HG02870 (cell line): Measurements from ENCODE around the gene RALB.

Source experiments
- ATAC-seq: cut with Tn5 transposase; IDR thresholded peaks from one replicate; pipeline ENCODE4 v1.9.1; 2021; ENCODE audit warnings: mild to moderate bottlenecking, moderate library complexity; ENCODE audit not compliant: unreplicated experiment

RALB gene, protein sequence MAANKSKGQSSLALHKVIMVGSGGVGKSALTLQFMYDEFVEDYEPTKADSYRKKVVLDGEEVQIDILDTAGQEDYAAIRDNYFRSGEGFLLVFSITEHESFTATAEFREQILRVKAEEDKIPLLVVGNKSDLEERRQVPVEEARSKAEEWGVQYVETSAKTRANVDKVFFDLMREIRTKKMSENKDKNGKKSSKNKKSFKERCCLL

DNA sequence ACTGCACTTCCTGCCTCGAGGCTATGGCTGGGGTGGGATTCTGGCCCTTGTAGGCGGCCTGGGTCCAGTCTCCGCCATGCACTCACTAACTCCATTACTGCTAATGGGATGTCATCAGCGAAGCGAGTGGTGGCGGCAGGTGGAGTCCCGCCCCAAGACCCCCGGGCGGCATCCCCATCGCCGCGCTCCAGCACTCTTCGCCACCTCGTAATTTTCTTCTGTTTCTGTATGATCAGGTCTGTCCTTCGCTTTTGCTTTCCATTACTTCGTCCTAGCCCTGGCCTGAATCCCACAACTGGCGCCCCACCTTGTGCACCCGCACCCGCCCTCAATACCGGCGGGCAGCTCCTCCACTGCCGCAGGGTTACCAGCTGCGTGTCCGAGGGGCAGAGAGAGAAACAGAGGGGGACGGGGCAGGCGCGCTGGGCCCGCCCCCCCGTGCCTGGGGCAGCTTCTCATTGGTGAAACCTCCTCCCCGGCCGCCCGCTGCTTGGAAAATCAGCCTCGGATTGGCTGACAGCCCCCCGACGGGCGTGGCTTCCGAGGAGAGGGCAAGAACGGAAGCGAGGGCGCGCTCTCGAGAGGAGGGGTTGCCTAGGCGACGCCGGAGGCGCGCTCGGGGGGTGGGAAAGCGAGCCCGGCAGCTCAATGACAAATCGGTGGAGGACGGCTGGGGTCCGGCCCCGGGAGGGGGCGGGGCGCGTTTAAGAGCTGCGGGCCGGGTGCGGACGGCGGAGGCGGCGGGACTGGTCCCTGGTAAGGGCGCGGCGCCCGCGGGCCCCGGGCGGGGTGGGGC is at the start of gene RALB:
Gene RALB, plus strand, starts transcription at position 628 of the 796 bp plus-strand sequence. CDS start 25,813 bp downstream, outside the sequence.
- ATAC-seq: peak; percentile 92

DNA sequence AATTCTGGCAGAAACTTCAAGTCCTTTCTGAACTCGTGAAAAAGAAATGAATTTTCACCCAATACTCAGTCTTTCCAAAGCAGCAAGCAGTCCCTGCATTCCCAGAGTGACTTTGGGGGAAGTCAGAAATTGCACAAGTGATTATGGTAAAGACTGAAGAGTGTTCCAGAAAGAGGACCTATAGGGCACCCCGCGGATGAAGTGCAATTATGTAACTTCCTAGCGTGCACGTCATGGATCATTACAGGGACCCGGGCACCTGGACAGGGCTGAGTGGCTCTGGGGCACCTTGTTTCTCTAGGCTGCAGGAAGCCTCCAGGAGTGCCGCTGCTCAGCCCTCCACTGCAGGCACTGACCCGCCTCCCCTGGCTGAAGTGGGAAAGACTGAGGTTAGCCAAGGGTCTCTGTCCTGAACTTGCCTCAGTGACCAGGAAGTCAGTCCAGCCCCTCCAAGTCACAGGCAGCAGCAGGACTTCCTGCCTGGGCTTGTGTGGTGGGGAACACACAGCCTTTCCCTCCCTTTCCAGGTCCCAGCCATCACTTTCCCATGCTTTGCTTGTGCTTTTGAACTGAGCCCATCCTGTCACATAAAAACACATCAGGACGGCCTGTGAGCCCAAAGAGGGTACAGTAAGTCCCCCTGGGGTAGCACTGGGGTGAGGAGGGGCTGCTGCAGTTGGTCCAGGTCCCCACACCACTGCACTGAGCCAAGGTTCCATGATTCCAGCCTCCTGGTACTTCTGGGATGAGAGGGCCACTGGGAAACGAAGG is 49.2 kb upstream of the RALB start:
- no peak for ATAC-seq

DNA sequence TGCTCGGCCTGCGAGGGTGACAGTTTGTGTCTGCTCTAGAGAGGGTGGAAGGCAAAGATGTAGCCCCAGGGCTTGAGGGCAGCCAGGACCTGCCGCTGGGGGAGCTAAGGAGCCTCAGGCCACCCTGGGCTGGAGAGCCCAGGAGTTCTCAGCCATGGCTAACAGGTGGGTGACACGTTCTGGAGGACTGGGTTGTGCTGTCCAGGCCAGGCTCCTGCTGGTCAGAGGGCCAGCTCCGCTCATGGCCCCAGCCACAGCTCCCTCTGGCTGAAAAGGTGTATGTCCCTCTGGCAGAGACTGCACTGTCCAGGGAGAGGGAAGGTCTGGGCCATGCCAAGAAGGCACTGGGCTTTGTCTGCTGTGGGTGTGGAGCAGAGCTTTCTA is 48.6 kb upstream of the RALB start:
- no peak for ATAC-seq

DNA sequence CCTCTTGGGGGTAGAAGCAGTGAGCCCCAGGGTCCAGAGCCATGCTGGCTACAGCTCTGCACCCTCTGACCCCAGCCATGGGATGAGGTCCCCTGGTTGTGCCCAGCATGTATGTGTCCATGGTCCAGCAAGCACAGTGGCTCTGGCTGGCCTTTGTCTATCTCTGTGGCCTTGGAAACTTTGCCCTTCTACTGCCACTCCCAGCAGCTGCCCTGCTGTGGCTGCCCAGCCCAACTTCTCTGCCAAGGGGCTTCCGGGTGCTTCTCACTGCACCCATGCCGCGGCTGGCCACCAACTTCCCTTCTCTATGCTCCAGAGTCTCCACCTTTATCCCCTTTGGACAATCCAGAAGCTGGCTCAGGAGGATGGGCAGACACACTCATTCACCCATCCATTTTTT is 48.2 kb upstream of the RALB start:
- no peak for ATAC-seq

DNA sequence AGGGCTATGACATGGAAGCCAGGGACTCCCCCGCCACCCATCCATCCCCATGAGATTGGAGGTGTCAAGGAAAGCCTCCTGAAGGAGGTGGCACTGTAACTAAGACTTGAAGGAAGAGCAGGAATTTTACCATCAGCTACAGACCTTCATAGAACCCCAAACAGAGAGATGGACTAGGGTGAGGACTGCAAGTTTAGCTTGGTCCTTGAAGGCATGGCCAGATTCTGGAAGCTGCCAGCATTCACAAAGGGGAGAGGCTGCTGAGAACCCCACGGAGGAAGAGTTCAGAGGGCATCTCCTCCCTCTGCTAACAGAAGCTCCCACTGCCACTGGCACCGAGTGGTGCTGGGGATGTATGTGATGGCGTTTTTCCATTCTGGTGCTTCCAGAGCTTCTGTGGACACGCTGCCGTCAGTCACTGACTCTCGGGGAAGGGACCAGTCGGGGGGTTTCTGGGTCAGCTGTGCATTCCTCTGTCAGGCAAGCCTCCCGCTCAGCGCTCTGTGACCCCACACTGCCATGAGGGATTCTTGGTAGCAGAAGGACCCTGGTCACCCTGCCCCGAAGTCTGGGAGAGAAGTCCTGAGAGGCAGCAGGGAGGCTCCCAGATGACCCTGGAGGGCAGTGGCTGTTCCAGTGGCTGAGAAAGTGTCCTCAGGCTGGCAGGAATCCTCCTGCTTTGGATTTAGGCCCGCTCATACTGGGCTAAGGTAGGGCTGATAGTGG is 47.5 kb upstream of the RALB start:
- no peak for ATAC-seq

DNA sequence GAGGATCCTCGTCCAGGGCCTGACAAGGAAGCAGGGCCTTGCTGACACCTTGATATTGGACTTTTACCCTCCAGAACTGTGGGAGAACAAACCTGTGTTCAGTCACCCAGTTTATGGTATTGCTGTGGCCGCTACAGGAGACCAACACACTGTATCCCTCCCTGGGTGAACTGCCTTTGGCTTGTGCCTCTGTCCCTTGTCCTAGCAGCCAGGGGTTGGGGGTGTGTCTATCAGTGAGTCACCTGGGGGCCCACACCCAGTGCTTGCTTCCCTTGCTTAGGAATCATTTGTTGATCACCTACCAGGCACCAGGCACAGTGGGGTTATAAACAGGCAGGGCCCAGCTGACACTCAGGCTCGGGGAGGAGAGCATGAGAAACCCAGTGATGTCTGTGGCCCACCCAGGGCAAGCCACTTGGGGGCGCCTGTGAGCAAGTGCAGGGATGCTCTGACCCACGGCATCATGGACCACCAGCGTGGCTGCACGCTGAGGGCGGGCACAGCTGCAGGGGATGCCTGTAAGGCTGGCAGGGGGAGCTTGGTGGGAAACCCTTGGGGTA is 46.5 kb upstream of the RALB start:
- ATAC-seq: no peak

DNA sequence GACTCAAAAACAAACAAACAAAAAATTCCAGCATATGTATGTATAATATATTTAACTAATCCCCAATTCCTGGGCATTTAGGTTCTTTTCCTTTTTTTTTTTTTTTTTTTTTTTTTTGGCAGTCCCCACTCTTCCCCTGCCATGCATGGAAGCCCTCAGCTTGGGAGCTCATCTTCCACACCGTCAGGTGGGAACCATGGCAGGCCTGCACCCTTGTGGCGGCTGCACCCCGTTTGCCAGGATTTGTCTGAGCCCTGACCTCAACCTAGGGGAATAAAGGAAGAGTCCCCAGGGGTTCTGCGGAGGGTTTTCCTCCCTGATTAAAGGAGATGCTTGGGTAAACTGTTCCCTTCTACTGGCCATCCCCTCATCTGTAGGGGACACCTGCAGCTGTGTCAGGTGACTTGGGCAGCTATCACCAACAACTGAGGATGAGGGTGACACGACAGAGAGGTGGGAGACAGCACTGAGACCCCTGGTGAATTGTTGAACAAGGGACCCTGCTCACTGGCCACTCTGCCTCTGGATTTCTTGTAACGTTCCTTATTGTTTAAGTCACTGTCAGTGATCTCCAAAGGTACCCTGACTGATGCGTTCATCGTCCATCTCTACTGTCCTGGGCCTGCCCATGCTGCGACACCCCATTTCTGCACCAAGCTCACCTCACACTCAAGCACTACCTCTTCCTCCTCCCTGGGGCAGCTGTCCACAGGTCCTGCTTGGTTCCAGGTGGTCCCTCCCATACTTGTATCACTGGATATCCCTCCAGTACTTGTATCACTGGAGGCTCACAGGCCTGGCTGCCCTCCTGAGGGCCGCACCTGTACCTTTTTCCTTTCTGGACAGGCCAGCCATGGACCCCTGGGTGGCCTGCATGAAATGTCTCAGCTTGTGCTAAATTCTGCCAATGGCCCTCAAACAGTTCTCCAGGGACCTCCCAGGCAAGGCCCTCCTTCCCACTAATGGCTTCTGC is 44.0 kb upstream of the RALB start:
- ATAC-seq: no peak

DNA sequence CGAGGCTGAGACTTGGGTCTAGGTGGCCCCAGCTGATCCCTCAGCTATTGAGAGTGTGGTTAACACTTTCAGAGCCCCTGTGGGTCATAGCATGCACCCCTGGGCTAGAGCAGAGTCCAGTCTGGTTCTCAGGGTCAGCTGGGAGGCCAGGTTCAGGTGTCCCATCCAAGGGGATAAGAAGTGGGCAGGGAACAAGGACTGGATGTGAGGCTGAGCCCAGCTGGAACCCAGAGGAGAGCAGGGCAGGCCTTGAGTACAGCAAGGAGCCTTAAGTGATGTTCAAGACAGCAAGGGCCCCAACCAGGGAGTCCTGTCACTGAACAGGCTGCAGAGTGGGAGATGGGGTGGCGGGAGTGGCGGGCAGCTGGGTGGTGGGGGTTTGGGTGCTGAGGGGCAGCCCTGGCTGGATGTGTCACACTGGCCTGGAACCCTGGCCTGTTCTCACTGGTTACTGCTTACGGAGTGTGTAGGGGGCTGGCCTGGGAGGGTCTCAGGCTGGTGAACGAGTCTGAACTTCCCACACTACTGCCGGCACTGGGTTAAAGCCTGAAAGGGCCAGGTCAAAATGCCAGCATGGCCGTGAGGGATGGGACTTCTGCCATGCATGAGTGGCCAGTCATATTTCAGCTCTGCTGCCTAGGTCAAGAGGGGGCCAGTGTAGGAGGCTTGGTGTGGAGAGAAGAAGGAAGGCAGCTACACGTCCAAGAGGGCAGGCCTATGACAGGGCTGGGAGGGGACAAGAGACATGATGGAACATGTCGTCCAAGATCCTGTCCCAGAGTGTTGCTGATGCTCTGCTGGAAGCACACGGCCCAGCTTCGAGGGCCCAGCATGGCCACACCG is 43.0 kb upstream of the RALB start:
- no peak for ATAC-seq

DNA sequence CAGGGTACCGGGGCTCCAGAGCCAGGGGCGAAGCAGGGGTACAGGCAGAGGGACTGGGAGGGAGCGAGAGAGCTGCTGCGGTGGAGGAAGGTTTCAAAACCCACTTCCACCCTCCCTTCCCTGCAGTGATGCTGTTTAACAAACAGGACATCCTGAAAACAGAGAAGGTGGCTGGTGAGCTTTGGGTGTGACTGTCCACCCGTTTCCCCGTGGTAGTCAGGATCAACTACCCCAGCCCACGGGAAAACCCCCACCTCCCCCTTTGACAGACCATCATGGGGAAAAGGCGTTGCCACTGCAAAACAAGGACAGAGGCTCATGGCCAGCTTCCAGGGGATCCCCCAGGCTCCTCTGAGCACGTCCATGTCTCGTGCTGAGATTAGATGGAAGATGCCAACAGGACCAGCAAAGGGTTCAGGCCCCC is 42.4 kb upstream of the RALB start:
- ATAC-seq: no peak

DNA sequence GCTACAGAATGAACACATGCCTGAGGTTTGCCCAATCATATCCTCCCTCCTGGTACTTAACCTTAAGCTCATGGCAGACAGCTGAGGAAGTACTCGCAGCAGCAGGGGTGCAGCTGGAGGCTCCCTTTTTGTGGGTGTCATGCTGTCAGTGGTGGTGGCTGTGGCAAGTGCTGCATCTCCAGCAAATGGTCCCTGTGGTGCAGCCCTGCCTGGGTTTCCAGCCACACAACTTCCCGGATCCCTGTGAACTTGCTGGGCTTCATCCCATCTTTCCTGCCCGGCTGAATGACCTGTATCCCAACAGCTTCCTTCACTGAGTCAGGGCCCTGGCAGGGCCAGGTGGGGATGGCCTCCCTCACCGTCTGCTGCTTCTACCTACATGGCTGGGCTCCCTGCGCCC is 34.5 kb upstream of the RALB start:
- no peak for ATAC-seq

DNA sequence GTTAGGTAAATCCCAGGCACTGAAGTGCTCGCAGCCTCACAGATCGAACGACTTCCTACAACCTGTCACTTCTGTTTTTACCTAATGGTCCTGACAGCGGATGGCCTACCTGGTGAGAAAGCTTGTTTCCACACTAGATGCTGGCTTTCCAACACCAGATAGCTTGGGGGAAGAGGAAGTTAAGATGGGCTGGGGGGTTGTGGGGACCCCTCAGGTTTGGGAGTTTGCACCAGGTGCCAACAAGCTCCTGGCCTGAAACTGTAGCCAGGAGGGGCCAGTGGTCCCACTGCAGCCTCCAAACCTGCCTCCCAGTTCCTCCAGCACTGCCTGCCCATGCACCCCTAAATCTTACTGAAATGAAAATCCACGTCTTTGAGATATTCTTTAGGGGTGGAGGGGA is 33.4 kb upstream of the RALB start:
- no peak for ATAC-seq

DNA sequence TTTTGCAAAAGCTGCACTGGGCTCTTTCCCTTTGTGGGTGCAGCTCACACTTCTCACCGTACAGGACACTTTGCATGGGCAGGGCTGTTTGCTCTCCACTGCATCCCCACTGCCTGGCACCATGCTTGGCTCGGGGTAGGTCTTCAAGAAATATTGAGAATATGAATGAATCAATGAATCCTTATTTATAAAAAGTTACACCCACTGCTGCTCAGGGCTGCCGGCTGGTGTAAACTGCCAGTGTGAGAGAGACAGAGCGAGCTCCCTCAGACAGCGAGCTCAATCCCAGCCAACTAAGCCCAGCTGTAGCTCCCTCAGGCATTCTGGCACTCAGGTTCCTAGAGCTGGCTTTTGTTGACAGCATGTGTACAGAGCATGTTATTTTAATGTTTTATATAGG is 32.9 kb upstream of the RALB start:
- no peak for ATAC-seq

DNA sequence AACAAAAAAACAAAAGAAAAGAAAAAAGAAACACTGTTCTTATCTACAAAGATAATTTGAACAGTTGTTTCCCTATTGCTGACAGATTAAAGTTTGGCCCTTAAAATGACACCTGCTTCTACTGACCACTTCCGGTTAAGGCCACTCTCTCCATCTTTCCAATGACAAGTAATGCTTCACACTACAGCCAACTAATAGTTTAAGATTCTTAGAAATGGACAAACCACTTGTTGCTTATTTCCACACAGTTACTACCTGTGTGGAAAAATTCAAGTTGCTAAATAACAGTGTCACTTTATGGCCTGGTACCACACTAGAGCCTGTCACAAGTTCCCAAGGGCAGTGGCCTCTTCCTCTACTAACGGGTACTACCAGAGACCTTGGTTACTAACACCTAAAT is 31.9 kb upstream of the RALB start:
- ATAC-seq: no peak

DNA sequence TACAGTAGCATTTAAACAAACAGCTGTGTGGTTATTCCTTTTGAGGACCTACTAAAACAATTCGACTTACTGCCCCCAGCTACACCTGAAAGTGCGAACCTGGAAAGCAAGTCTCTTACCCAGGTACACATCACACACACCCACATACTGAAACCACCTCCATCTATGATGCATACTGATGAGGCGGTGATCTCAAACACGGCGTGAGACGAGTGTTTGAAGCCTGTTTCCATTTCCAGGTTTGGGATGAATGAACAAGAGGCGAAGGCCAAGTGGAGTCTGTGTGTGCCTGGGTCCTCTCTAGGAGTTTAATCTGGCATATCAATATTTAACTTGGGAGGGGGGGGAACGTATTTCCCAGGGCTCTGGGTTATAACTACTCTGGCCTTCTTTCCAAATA is 31.0 kb upstream of the RALB start:
- no peak for ATAC-seq

DNA sequence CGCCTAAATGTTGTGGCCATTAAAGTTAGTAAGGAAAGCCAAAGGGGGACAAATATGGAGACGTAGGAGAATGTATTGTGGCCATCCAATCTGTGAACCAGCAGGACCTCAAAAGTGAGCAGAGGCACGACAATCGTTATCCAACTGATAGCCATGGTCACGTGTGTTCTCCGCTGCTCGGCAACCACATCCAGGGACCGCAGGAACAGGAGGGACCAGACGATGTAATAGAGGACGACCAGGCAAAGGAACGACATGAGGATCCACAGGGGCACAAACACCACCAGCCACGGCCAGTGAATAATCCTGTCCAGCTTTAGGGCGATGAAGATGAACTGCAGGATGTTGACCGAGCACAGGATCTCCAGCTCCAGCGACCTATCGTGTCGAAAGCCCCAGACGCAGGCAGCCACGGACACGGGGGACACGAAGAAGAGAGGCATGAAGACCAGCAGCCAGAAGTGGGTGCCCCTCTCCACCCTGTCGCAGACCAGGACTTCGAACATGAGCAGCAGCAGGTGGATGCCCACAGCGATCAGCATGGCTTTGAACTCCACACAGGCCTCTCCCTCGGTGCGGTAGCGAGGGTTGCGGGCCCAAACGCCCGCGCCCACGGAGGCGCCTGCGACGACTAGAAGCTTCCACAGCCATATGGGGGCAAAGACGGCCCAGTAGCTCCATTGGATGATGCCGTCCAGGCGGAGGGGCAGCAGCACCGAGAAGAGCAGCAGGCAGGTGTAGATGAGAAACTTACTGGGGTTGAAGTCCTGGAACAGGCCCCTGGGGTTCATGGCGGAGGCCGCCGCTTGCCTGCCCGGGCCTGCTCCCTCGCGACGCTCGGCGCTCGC is 30.2 kb upstream of the RALB start:
- ATAC-seq: no peak

DNA sequence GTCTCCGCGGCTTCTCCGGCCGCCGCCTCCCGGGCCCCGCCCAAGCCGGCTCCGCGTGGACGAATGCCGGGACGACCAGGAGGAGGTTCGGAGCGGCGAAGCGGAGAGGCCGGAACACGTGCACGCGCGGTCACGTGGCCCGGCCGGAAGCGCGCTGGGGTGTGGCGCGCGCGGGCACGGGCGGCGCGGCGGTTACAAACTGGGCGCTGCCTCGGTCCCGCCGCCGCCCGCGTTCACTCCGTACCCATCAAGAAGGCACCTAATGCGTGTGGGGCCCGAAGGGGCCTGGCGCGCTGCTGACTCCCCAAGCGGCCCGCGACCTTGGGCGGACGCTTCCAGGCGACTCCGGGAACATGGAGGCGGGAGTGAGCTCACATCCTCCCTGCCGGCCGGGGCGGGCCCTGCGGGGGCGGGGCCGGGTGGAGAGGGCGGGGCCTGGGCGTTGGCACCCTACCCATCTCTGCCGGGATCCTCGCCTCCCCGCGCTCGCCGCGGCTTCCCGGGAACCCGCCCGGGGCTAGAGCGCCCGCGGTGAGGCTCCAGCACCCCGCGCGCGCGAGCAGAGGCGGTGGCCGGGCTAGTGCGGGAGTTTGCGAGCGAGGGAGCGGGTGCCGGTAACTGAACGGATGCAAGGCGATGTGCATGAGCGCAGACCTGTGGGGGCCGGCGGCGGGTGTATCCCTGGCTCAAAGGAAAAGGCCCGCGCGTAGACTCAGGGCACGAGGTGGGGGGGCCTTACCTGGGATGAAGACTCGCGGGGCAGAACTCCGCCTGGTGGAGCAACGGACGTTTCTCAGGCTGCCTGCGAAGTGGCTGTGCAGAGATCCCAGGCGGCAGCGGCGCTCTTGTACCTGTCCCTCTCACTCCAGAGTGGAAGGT is 29.4 kb upstream of the RALB start, which contains the start of gene TMEM185B:
Gene TMEM185B, minus strand, starts transcription at position 367 of the 879 bp plus-strand sequence. CDS start 424 bp downstream, outside the sequence.
- peak; percentile 84 for ATAC-seq

DNA sequence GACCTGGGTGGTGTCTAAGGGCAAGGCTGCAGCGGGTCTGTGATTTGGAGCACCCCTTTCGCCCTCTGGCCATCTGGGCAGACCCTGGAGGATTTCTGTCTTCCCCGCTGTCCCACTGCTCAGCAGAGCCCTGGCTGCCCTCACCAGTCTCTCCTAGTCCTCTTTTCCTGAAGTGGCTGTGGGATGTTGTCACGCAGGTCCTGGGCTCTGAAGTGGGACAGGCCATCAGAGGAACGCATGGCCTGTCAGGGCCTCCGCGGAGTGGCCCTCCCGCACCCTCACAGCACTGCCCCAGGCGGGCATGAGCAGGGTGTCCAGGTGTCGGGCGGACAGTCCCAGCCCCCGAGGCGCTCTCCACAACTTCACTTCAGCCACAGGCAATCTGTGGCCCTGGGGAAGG is 28.4 kb upstream of the RALB start:
- no peak for ATAC-seq
